ENCODE data around the gene TRAM2. TPM values are rescaled to one million over a fixed set of nuclear protein-coding genes. Genes with fewer than 3 reads are reported as not detected.

Gene TRAM2
- total and polyA plus RNA-seq, 4 donors = 7.3 to 20.3 (median 13.0) TPM

- Histone ChIP-seq H3K4me1 (ENCODE audit: control insufficient read depth in 4 of 4, insufficient read depth in 4 of 4, low read length in 3 of 4) (peaks cover 0 to 11% (median 1%) of the 10 kb centered on the region in 4 donors), H3K36me3 (ENCODE audit: control insufficient read depth in 4 of 4, insufficient read depth in 3 of 4, low read depth in 1 of 4, low read length in 3 of 4) (no peaks in the 10 kb centered on the region), H3K27ac (ENCODE audit: low read depth in 1 of 2, low read length in 2 of 2) (no peak overlapping the region), H3K9me3 (ENCODE audit: control insufficient read depth in 4 of 4, low read length in 3 of 4) (no peaks in the 10 kb centered on the region), H3K4me3 (ENCODE audit: low read depth in 1 of 3, low read length in 3 of 3) (no peak overlapping the region), H3K27me3 (ENCODE audit: control insufficient read depth in 4 of 4, insufficient read depth in 4 of 4, low read length in 3 of 4) (no peaks in the 10 kb centered on the region), H3K9ac (ENCODE audit: low read depth in 1 of 2, low read length in 2 of 2) (no peak overlapping the region)
- no peak for DNase-seq (ENCODE audit: low spot score)
- WGBS = 75% methylated on average over 2 of the region's 2 CpGs
- TF ChIP-seq NR2F2 (IDR thresholded peaks at IDR 0.05) = no peak
- TF ChIP-seq ZBTB33 (IDR thresholded peaks at IDR 0.05) = no peak
- TF ChIP-seq HNF4G (IDR thresholded peaks at IDR 0.05) = no peak
Measured at GRCh38 chr6:52616059-52616690, 39.3 kb upstream of the TRAM2 start.

GRCh38 chr6:52612336-52613054 lies 35.6 kb upstream of the TRAM2 start:
- H3K4me3 ChIP-seq (ENCODE audit: low read depth in 1 of 3, low read length in 3 of 3) = no peak overlapping the region
- H3K9ac ChIP-seq (ENCODE audit: low read depth in 1 of 2, low read length in 2 of 2) = no peak overlapping the region
- no peaks in the 10 kb centered on the region for H3K9me3 ChIP-seq (ENCODE audit: control insufficient read depth in 4 of 4, low read length in 3 of 4)
- no peaks in the 10 kb centered on the region for H3K27me3 ChIP-seq (ENCODE audit: control insufficient read depth in 4 of 4, insufficient read depth in 4 of 4, low read length in 3 of 4)
- H3K27ac ChIP-seq (ENCODE audit: low read depth in 1 of 2, low read length in 2 of 2) = no peak overlapping the region
- no peak for DNase-seq (ENCODE audit: low spot score)
- peaks cover 0 to 11% (median 1%) of the 10 kb centered on the region in 4 donors for H3K4me1 ChIP-seq (ENCODE audit: control insufficient read depth in 4 of 4, insufficient read depth in 4 of 4, low read length in 3 of 4)
- TF ChIP-seq SP1 (IDR thresholded peaks at IDR 0.05) (no peak), HNF4A (conservative IDR thresholded peaks at IDR 0.05) (no peak), TAF1 (conservative IDR thresholded peaks at IDR 0.05) (no peak)
- WGBS = 82% methylated on average over 6 of the region's 6 CpGs
- no peaks in the 10 kb centered on the region for H3K36me3 ChIP-seq (ENCODE audit: control insufficient read depth in 4 of 4, insufficient read depth in 3 of 4, low read depth in 1 of 4, low read length in 3 of 4)

GRCh38 chr6:52611833-52612232 lies 35.0 kb upstream of the TRAM2 start:
- H3K4me3 ChIP-seq (ENCODE audit: low read depth in 1 of 3, low read length in 3 of 3) = no peak overlapping the region
- H3K9me3 ChIP-seq (ENCODE audit: control insufficient read depth in 4 of 4, low read length in 3 of 4) = no peaks in the 10 kb centered on the region
- DNase-seq (ENCODE audit: low spot score) = no peak
- no peak overlapping the region for H3K9ac ChIP-seq (ENCODE audit: low read depth in 1 of 2, low read length in 2 of 2)
- no peaks in the 10 kb centered on the region for H3K27me3 ChIP-seq (ENCODE audit: control insufficient read depth in 4 of 4, insufficient read depth in 4 of 4, low read length in 3 of 4)
- TF ChIP-seq TAF1 (conservative IDR thresholded peaks at IDR 0.05) (no peak), NR2F2 (IDR thresholded peaks at IDR 0.05) (peak; percentile 17)
- no peaks in the 10 kb centered on the region for H3K36me3 ChIP-seq (ENCODE audit: control insufficient read depth in 4 of 4, insufficient read depth in 3 of 4, low read depth in 1 of 4, low read length in 3 of 4)
- H3K27ac ChIP-seq (ENCODE audit: low read depth in 1 of 2, low read length in 2 of 2) = no peak overlapping the region
- peaks cover 0 to 5% (median 0%) of the 10 kb centered on the region in 4 donors for H3K4me1 ChIP-seq (ENCODE audit: control insufficient read depth in 4 of 4, insufficient read depth in 4 of 4, low read length in 3 of 4)
- WGBS = 66% methylated on average over 1 of the region's 1 CpG

- no peak for DNase-seq (ENCODE audit: low spot score)
- Histone ChIP-seq H3K36me3 (ENCODE audit: control insufficient read depth in 4 of 4, insufficient read depth in 3 of 4, low read depth in 1 of 4, low read length in 3 of 4) (no peaks in the 10 kb centered on the region), H3K9ac (ENCODE audit: low read depth in 1 of 2, low read length in 2 of 2) (no peak overlapping the region), H3K27ac (ENCODE audit: low read depth in 1 of 2, low read length in 2 of 2) (no peak overlapping the region), H3K27me3 (ENCODE audit: control insufficient read depth in 4 of 4, insufficient read depth in 4 of 4, low read length in 3 of 4) (no peaks in the 10 kb centered on the region), H3K4me1 (ENCODE audit: control insufficient read depth in 4 of 4, insufficient read depth in 4 of 4, low read length in 3 of 4) (no peaks in the 10 kb centered on the region), H3K9me3 (ENCODE audit: control insufficient read depth in 4 of 4, low read length in 3 of 4) (no peaks in the 10 kb centered on the region), H3K4me3 (ENCODE audit: low read depth in 1 of 3, low read length in 3 of 3) (no peak overlapping the region)
- TF ChIP-seq EGR1 (IDR thresholded peaks at IDR 0.05; ENCODE audit: low read depth in 2 of 2) = no peak
- TF ChIP-seq GABPA (IDR thresholded peaks at IDR 0.05 in 1 of 2, conservative IDR thresholded peaks at IDR 0.05 in 1 of 2) = no peak
- TF ChIP-seq CTCF (IDR thresholded peaks at IDR 0.05; ENCODE audit: low read depth, low read length, missing input control) = no peak
- TF ChIP-seq RAD21 (IDR thresholded peaks at IDR 0.05) = no peak
- no peak for TF ChIP-seq HNF4A (conservative IDR thresholded peaks at IDR 0.05)
- TF ChIP-seq NR2F2 (IDR thresholded peaks at IDR 0.05) = no peak
- TF ChIP-seq FOXA1 (IDR thresholded peaks at IDR 0.05) = no peak
- TF ChIP-seq SP1 (IDR thresholded peaks at IDR 0.05) = no peak
- TF ChIP-seq HNF4G (IDR thresholded peaks at IDR 0.05) = no peak
- 84% methylated on average over 5 of the region's 5 CpGs for WGBS
Measured at GRCh38 chr6:52610745-52611355, 34.0 kb upstream of the TRAM2 start.

Measured in liver (tissue), 9 donors.